ENCODE data around the gene AADACL3.
"Not testable (repeated sequence)": the region's sequence is repeated elsewhere in the genome, so short reads cannot be mapped to it uniquely, and the experiment has no call there.

The AADACL3 gene

GRCh38 chr1:12715896-12716437 is at the start of gene AADACL3:
TSS of gene AADACL3 (plus strand) at chr1:12716110. CDS start at chr1:12716177, 67 bp downstream.
- peaks cover 52% of the 10 kb centered on the region for H3K4me1 ChIP-seq (ENCODE audit: insufficient read depth, low read length)
- H3K9me3 ChIP-seq (ENCODE audit: insufficient read depth, low read depth, low read length): no peaks in the 10 kb centered on the region
- peak within 1 kb of the TSS; percentile 12 for H3K27ac ChIP-seq (ENCODE audit: low read length)
- no peak within 1 kb of the TSS for H3K9ac ChIP-seq (ENCODE audit: low read depth, low read length)
- no peaks in the 10 kb centered on the region for H3K36me3 ChIP-seq (ENCODE audit: insufficient read depth, low read depth, low read length)
- H3K4me3 ChIP-seq (ENCODE audit: low read length): no peak within 1 kb of the TSS
- H3K27me3 ChIP-seq (ENCODE audit: insufficient read depth, low read length): no peaks in the 10 kb centered on the region

DNA sequence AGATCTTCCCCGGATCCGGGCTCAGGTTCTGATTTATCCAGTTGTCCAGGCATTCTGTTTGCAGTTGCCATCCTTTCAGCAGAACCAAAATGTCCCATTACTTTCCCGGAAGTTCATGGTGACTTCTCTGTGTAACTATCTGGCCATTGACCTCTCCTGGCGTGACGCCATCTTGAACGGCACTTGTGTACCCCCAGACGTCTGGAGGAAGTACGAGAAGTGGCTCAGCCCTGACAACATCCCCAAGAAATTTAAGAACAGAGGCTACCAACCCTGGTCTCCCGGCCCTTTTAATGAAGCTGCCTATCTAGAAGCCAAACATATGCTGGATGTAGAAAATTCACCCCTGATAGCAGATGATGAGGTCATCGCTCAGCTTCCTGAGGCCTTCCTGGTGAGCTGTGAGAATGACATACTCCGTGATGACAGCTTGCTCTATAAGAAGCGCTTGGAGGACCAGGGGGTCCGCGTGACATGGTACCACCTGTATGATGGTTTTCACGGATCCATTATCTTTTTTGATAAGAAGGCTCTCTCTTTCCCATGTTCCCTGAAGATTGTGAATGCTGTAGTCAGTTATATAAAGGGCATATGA is 49.7 kb upstream of the AADACL3 start:
- H3K4me1 ChIP-seq (ENCODE audit: insufficient read depth, low read length): no peaks in the 10 kb centered on the region
- H3K36me3 ChIP-seq (ENCODE audit: insufficient read depth, low read depth, low read length): no peaks in the 10 kb centered on the region
- no peak overlapping the region for H3K27ac ChIP-seq (ENCODE audit: low read length)
- peaks cover 10% of the 10 kb centered on the region for H3K9me3 ChIP-seq (ENCODE audit: insufficient read depth, low read depth, low read length)
- H3K27me3 ChIP-seq (ENCODE audit: insufficient read depth, low read length): no peaks in the 10 kb centered on the region
- H3K4me3 ChIP-seq (ENCODE audit: low read length): no peak overlapping the region
- no peak overlapping the region for H3K9ac ChIP-seq (ENCODE audit: low read depth, low read length)

- no peaks in the 10 kb centered on the region for H3K36me3 ChIP-seq (ENCODE audit: insufficient read depth, low read depth, low read length)
- H3K4me3 ChIP-seq (ENCODE audit: low read length): no peak overlapping the region
- H3K27ac ChIP-seq (ENCODE audit: low read length): no peak overlapping the region
- H3K9me3 ChIP-seq (ENCODE audit: insufficient read depth, low read depth, low read length): peaks cover 10% of the 10 kb centered on the region
- no peak overlapping the region for H3K9ac ChIP-seq (ENCODE audit: low read depth, low read length)
- peaks cover 2% of the 10 kb centered on the region for H3K27me3 ChIP-seq (ENCODE audit: insufficient read depth, low read length)
- H3K4me1 ChIP-seq (ENCODE audit: insufficient read depth, low read length): no peaks in the 10 kb centered on the region
Observed at GRCh38 chr1:12669529-12670068, 46.3 kb upstream of the AADACL3 start.

GRCh38 chr1:12674358-12674757 is 41.6 kb upstream of the AADACL3 start:
- Histone ChIP-seq H3K9me3 (ENCODE audit: insufficient read depth, low read depth, low read length) (no peaks in the 10 kb centered on the region), H3K36me3 (ENCODE audit: insufficient read depth, low read depth, low read length) (no peaks in the 10 kb centered on the region), H3K4me3 (ENCODE audit: low read length) (no peak overlapping the region), H3K27me3 (ENCODE audit: insufficient read depth, low read length) (peaks cover 4% of the 10 kb centered on the region), H3K4me1 (ENCODE audit: insufficient read depth, low read length) (no peaks in the 10 kb centered on the region), H3K27ac (ENCODE audit: low read length) (no peak overlapping the region), H3K9ac (ENCODE audit: low read depth, low read length) (no peak overlapping the region)

GRCh38 chr1:12676122-12676521 is 39.8 kb upstream of the AADACL3 start:
- H3K36me3 ChIP-seq (ENCODE audit: insufficient read depth, low read depth, low read length); H3K9me3 ChIP-seq (ENCODE audit: insufficient read depth, low read depth, low read length); H3K4me1 ChIP-seq (ENCODE audit: insufficient read depth, low read length); H3K27me3 ChIP-seq (ENCODE audit: insufficient read depth, low read length); H3K4me3 ChIP-seq (ENCODE audit: low read length); H3K9ac ChIP-seq (ENCODE audit: low read depth, low read length); H3K27ac ChIP-seq (ENCODE audit: low read length): not testable (repeated sequence)

GRCh38 chr1:12677565-12677964 is 38.3 kb upstream of the AADACL3 start:
- Histone ChIP-seq H3K36me3 (ENCODE audit: insufficient read depth, low read depth, low read length) (no peaks in the 10 kb centered on the region), H3K27me3 (ENCODE audit: insufficient read depth, low read length) (peaks cover 4% of the 10 kb centered on the region), H3K4me3 (ENCODE audit: low read length) (no peak overlapping the region), H3K4me1 (ENCODE audit: insufficient read depth, low read length) (no peaks in the 10 kb centered on the region), H3K9me3 (ENCODE audit: insufficient read depth, low read depth, low read length) (no peaks in the 10 kb centered on the region), H3K9ac (ENCODE audit: low read depth, low read length) (no peak overlapping the region), H3K27ac (ENCODE audit: low read length) (no peak overlapping the region)

DNA sequence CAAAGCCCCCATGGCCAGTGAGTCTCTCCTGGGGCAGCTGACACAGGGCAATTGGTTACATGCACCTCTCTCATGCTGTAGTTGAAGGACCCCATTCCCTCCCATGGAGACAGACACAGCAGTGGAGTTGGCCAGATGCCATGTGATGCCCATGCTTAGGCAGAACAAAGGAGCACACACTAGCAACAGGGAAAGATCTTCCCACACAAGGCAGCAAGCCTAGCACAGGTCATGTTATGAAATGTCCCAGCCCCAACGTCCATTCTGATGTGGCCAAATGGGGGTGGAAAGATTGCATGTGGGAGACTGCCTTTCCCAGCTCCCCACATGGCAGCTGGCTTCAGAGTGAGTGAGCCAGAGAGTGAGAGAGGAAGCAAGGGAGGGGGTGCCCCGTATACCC is 37.6 kb upstream of the AADACL3 start:
- Histone ChIP-seq H3K36me3 (ENCODE audit: insufficient read depth, low read depth, low read length) (no peaks in the 10 kb centered on the region), H3K4me1 (ENCODE audit: insufficient read depth, low read length) (no peaks in the 10 kb centered on the region), H3K27ac (ENCODE audit: low read length) (no peak overlapping the region), H3K9ac (ENCODE audit: low read depth, low read length) (no peak overlapping the region), H3K4me3 (ENCODE audit: low read length) (no peak overlapping the region), H3K27me3 (ENCODE audit: insufficient read depth, low read length) (peaks cover 4% of the 10 kb centered on the region), H3K9me3 (ENCODE audit: insufficient read depth, low read depth, low read length) (no peaks in the 10 kb centered on the region)

DNA sequence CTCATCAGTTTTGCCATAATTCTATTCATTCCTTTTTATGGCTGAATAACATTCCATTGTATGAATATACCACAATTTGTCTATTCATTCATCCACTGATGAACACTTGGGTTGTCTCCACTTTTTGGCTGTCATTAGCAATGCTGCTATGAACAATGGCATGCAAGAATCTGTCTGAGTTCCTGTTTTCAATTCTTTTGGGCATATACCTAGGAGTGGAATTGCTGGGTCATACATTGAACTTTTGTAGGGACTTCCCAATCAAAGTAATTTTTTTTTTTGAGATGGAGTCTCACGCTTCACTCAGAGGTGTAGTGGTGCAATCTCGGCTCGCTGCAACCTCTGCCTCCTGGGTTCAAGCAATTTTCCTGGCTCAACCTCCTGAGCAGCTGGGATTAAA is 37.1 kb upstream of the AADACL3 start:
- peaks cover 4% of the 10 kb centered on the region for H3K27me3 ChIP-seq (ENCODE audit: insufficient read depth, low read length)
- no peaks in the 10 kb centered on the region for H3K36me3 ChIP-seq (ENCODE audit: insufficient read depth, low read depth, low read length)
- H3K27ac ChIP-seq (ENCODE audit: low read length): no peak overlapping the region
- H3K4me3 ChIP-seq (ENCODE audit: low read length): no peak overlapping the region
- H3K9me3 ChIP-seq (ENCODE audit: insufficient read depth, low read depth, low read length): no peaks in the 10 kb centered on the region
- no peaks in the 10 kb centered on the region for H3K4me1 ChIP-seq (ENCODE audit: insufficient read depth, low read length)
- H3K9ac ChIP-seq (ENCODE audit: low read depth, low read length): no peak overlapping the region

- Histone ChIP-seq H3K9me3 (ENCODE audit: insufficient read depth, low read depth, low read length) (no peaks in the 10 kb centered on the region), H3K27me3 (ENCODE audit: insufficient read depth, low read length) (no peaks in the 10 kb centered on the region), H3K4me1 (ENCODE audit: insufficient read depth, low read length) (peaks cover 7% of the 10 kb centered on the region; the same call in 1 of the 2 replicates), H3K9ac (ENCODE audit: low read depth, low read length) (no peak overlapping the region), H3K27ac (ENCODE audit: low read length) (no peak overlapping the region), H3K36me3 (ENCODE audit: insufficient read depth, low read depth, low read length) (no peaks in the 10 kb centered on the region), H3K4me3 (ENCODE audit: low read length) (no peak overlapping the region)
Observed at GRCh38 chr1:12690156-12690555, 25.8 kb upstream of the AADACL3 start.

DNA sequence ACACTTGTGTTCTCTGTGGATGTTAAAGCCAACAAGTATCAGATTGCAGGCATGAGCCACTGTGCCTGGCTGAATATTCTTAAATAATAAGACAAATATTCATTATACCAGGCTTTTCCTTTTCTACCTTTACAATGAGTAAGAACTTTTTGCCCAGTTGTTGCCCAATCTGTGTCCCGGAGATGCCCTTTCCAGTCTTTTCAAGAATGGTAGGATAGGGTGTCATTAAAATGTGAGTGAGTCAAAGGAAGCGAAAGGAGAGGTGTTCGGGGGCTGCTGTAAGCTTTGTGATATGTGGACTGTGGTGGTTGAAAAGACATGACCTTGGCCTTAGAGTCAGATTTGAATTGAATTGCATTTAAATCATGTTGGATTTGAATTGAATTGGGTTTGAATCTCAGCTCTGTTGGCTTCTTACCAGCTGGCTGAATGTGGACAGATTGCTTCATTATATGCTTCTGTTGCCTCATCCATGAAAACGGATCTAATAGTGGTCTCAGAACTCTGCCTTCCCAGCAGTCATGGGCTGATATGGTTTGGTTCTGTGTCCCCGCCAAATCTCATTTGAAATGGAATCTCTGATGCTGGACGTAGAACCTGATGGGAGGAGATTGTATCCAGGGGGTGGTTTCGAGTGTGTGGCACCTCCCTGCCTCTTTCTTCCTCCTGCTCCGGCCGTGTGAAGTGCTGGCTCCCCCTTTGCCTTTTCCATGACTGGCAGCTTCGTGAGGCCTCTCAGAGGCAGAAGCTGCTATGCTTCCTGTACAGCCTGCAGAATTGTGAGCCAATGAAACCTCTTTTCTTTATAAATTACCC is 22.7 kb upstream of the AADACL3 start:
- Histone ChIP-seq H3K9ac (ENCODE audit: low read depth, low read length) (no peak overlapping the region), H3K4me1 (ENCODE audit: insufficient read depth, low read length) (no peaks in the 10 kb centered on the region), H3K27me3 (ENCODE audit: insufficient read depth, low read length) (no peaks in the 10 kb centered on the region), H3K36me3 (ENCODE audit: insufficient read depth, low read depth, low read length) (no peaks in the 10 kb centered on the region), H3K27ac (ENCODE audit: low read length) (no peak overlapping the region), H3K9me3 (ENCODE audit: insufficient read depth, low read depth, low read length) (no peaks in the 10 kb centered on the region), H3K4me3 (ENCODE audit: low read length) (no peak overlapping the region)

- H3K4me1 ChIP-seq (ENCODE audit: insufficient read depth, low read length): no peaks in the 10 kb centered on the region
- H3K9ac ChIP-seq (ENCODE audit: low read depth, low read length): no peak overlapping the region
- H3K27me3 ChIP-seq (ENCODE audit: insufficient read depth, low read length): no peaks in the 10 kb centered on the region
- peaks cover 5% of the 10 kb centered on the region; the same call in 1 of the 2 replicates for H3K9me3 ChIP-seq (ENCODE audit: insufficient read depth, low read depth, low read length)
- no peaks in the 10 kb centered on the region for H3K36me3 ChIP-seq (ENCODE audit: insufficient read depth, low read depth, low read length)
- no peak overlapping the region for H3K27ac ChIP-seq (ENCODE audit: low read length)
- no peak overlapping the region for H3K4me3 ChIP-seq (ENCODE audit: low read length)
Observed at GRCh38 chr1:12696658-12697057, 19.3 kb upstream of the AADACL3 start.

GRCh38 chr1:12697397-12697796 is 18.5 kb upstream of the AADACL3 start:
- peaks cover 5% of the 10 kb centered on the region for H3K9me3 ChIP-seq (ENCODE audit: insufficient read depth, low read depth, low read length)
- no peaks in the 10 kb centered on the region for H3K36me3 ChIP-seq (ENCODE audit: insufficient read depth, low read depth, low read length)
- H3K4me3 ChIP-seq (ENCODE audit: low read length): no peak overlapping the region
- H3K27ac ChIP-seq (ENCODE audit: low read length): no peak overlapping the region
- H3K9ac ChIP-seq (ENCODE audit: low read depth, low read length): no peak overlapping the region
- no peaks in the 10 kb centered on the region for H3K27me3 ChIP-seq (ENCODE audit: insufficient read depth, low read length)
- H3K4me1 ChIP-seq (ENCODE audit: insufficient read depth, low read length): no peaks in the 10 kb centered on the region

Data from iPS-20b (cell line).